DND-41 (cell line): ENCODE measurements around the gene SIGLEC6.

Experiments used
- ATAC-seq: fragments of 200-7000 bp; cut with Tn5 transposase; 3 replicates; pipeline ENCODE4 v1.9.1; 2021; ENCODE audit warnings: low read depth; ENCODE audit not compliant: insufficient read depth
- DNase-seq: peaks from one replicate; pipeline ENCODE4 v3.0.0-alpha.2; 2020
- H2AFZ ChIP-seq: 2 replicates; pipeline ENCODE4 v1.6.0; 2012; ENCODE audit warnings: low read depth, low read length
- H3K27ac ChIP-seq: 2 replicates; pipeline ENCODE4 v1.5.1; 2012; ENCODE audit warnings: low read length, inconsistent platforms
- H3K27me3 ChIP-seq: fragments of 200-600 bp; sonication (generic); 2 replicates; pipeline ENCODE4 v1.6.0; 2012; ENCODE audit warnings: low read length, mild to moderate bottlenecking, inconsistent platforms; ENCODE audit not compliant: insufficient read depth, poor library complexity
- H3K36me3 ChIP-seq: 2 replicates; pipeline ENCODE4 v1.5.1; 2012; ENCODE audit warnings: low read length, inconsistent platforms; ENCODE audit not compliant: insufficient read depth
- H3K4me1 ChIP-seq: 2 replicates; pipeline ENCODE4 v1.5.1; 2012; ENCODE audit warnings: mild to moderate bottlenecking, low read length; ENCODE audit not compliant: insufficient read depth
- H3K4me2 ChIP-seq: 2 replicates; pipeline ENCODE4 v1.6.0; 2012; ENCODE audit warnings: mild to moderate bottlenecking, moderate library complexity, low read length, inconsistent platforms; ENCODE audit not compliant: insufficient read depth
- H3K4me3 ChIP-seq, 2 experiments: fragments of 200-600 bp in 1 of 2; shearing (Covaris generic) in 1 of 2; 2 replicates each; pipeline ENCODE4 v1.5.1; 2012 to 2016; ENCODE audit warnings: inconsistent platforms in 2 of 2, low read length in 2 of 2, mild to moderate bottlenecking in 2 of 2, low read depth in 1 of 2, moderate library complexity in 1 of 2
- H3K79me2 ChIP-seq: 2 replicates; pipeline ENCODE4 v1.6.0; 2012; ENCODE audit warnings: low read length, inconsistent platforms; ENCODE audit not compliant: insufficient read depth
- H3K9ac ChIP-seq: 2 replicates; pipeline ENCODE4 v1.6.0; 2012; ENCODE audit warnings: low read depth, mild to moderate bottlenecking, inconsistent platforms, low read length, moderate library complexity
- H3K9me3 ChIP-seq: 2 replicates; pipeline ENCODE4 v1.5.1; 2012; ENCODE audit warnings: low read length, moderate library complexity, mild to moderate bottlenecking, inconsistent platforms; ENCODE audit not compliant: insufficient read depth, severe bottlenecking
- H4K20me1 ChIP-seq: 2 replicates; pipeline ENCODE4 v1.6.0; 2012; ENCODE audit warnings: low read length; ENCODE audit not compliant: insufficient read depth
- CTCF ChIP-seq: IDR thresholded peaks from 2 replicates; pipeline ENCODE4 v1.5.1; 2012; ENCODE audit warnings: borderline replicate concordance, low read length, moderate library complexity, mild to moderate bottlenecking; ENCODE audit not compliant: poor library complexity, severe bottlenecking; ENCODE audit errors: extremely low read depth
- EZH2 ChIP-seq: IDR thresholded peaks from 3 replicates; pipeline ENCODE4 v1.6.1; 2012; ENCODE audit warnings: borderline replicate concordance, low read depth, mild to moderate bottlenecking, moderate library complexity, low read length, inconsistent platforms; ENCODE audit not compliant: severe bottlenecking

The SIGLEC6 gene

GRCh38 chr19:51560339-51560738 is 28.9 kb upstream of the SIGLEC6 start:
- H3K4me1 ChIP-seq = no peaks in the 10 kb centered on the region
- no peak overlapping the region for H3K4me3 ChIP-seq
- no peak overlapping the region for H3K27ac ChIP-seq
- H3K27me3 ChIP-seq = peaks cover 3% of the 10 kb centered on the region
- no peak for DNase-seq
- no peaks in the 10 kb centered on the region for H4K20me1 ChIP-seq
- no peaks in the 10 kb centered on the region for H3K79me2 ChIP-seq
- no peak overlapping the region for H3K9ac ChIP-seq
- H2AFZ ChIP-seq = no peak overlapping the region
- no peaks in the 10 kb centered on the region for H3K36me3 ChIP-seq
- TF ChIP-seq CTCF (no peak), EZH2 (no peak)
- H3K4me2 ChIP-seq = no peak overlapping the region
- no peak for ATAC-seq
- H3K9me3 ChIP-seq = no peaks in the 10 kb centered on the region

GRCh38 chr19:51559240-51559639 is 27.8 kb upstream of the SIGLEC6 start:
- H3K79me2 ChIP-seq = no peaks in the 10 kb centered on the region
- no peaks in the 10 kb centered on the region for H4K20me1 ChIP-seq
- H3K27me3 ChIP-seq = no peaks in the 10 kb centered on the region
- no peaks in the 10 kb centered on the region for H3K36me3 ChIP-seq
- ATAC-seq = no peak
- H3K9me3 ChIP-seq = no peaks in the 10 kb centered on the region
- H3K27ac ChIP-seq = no peak overlapping the region
- no peak overlapping the region for H2AFZ ChIP-seq
- H3K4me3 ChIP-seq = no peak overlapping the region
- no peak for DNase-seq
- H3K9ac ChIP-seq = no peak overlapping the region
- no peaks in the 10 kb centered on the region for H3K4me1 ChIP-seq
- TF ChIP-seq EZH2 (no peak), CTCF (no peak)
- no peak overlapping the region for H3K4me2 ChIP-seq

GRCh38 chr19:51552996-51553725 is 21.7 kb upstream of the SIGLEC6 start:
- no peak overlapping the region for H2AFZ ChIP-seq

More at GRCh38 chr19:51552996-51553725, 21.7 kb upstream of the SIGLEC6 start:
- TF ChIP-seq EZH2 = no peak
- no peak for TF ChIP-seq CTCF
- Histone ChIP-seq H3K27me3 (peaks cover 4% of the 10 kb centered on the region), H3K27ac (no peak overlapping the region), H3K9me3 (no peaks in the 10 kb centered on the region), H3K9ac (no peak overlapping the region), H3K79me2 (no peaks in the 10 kb centered on the region), H3K4me3 (no peak overlapping the region), H3K4me1 (no peaks in the 10 kb centered on the region), H3K4me2 (no peak overlapping the region), H3K36me3 (no peaks in the 10 kb centered on the region), H4K20me1 (peaks cover 4% of the 10 kb centered on the region)
- ATAC-seq (peak; percentile 64), DNase-seq (peak; percentile 66)
